HCT116 (cell line): Measurements from ENCODE around the gene BRINP1.

Experiments
- EZH2phosphoT487 ChIP-seq: fragments of 200-600 bp; IDR thresholded peaks from 2 replicates; pipeline ENCODE4 v1.6.1; 2018; ENCODE audit warnings: antibody characterized with exemption, borderline replicate concordance
- MAX ChIP-seq: IDR thresholded peaks from 2 replicates; pipeline ENCODE4 v1.6.1; 2012
- POLR2A ChIP-seq: IDR thresholded peaks from 2 replicates; pipeline ENCODE4 v1.7.0; 2011; ENCODE audit warnings: borderline replicate concordance; ENCODE audit not compliant: insufficient read depth, insufficient read length; ENCODE audit errors: extremely low read depth
- SRF ChIP-seq: IDR thresholded peaks from 2 replicates; pipeline ENCODE4 v1.6.1; 2012; ENCODE audit warnings: low read depth
- TCF7L2 ChIP-seq: IDR thresholded peaks from 2 replicates; pipeline ENCODE4 v1.7.0; 2011; ENCODE audit warnings: borderline replicate concordance, inconsistent platforms; ENCODE audit not compliant: insufficient read depth, insufficient read length; ENCODE audit errors: extremely low read depth
- ZFX ChIP-seq: fragments of 450-650 bp; IDR thresholded peaks from 2 replicates; pipeline ENCODE4 v1.6.1; 2017
- ZNF274 ChIP-seq: fragments of 200-500 bp; sonication (Bioruptor generic); IDR thresholded peaks from 2 replicates; pipeline ENCODE4 v1.6.1; 2014; ENCODE audit warnings: mild to moderate bottlenecking, low read depth, low read length, inconsistent platforms
- TF ChIP-seq, protein P1 (sequence below), 3 experiments: fragments of 200-600 bp in 1 of 3; sonication (generic) in 1 of 3; IDR thresholded peaks in 2 of 3; conservative IDR thresholded peaks in 1 of 3; 2 replicates each; pipeline ENCODE4 v1.5.1; 2012 to 2017; ENCODE audit warnings: low read depth in 2 of 3, low read length in 2 of 3, antibody characterized with exemption in 1 of 3, borderline replicate concordance in 1 of 3, control low read depth in 1 of 3, mild to moderate bottlenecking in 1 of 3, mixed read lengths in 1 of 3, mixed run types in 1 of 3, moderate library complexity in 1 of 3; ENCODE audit not compliant: insufficient read depth in 1 of 3

- TF ChIP-seq, protein P1, sequence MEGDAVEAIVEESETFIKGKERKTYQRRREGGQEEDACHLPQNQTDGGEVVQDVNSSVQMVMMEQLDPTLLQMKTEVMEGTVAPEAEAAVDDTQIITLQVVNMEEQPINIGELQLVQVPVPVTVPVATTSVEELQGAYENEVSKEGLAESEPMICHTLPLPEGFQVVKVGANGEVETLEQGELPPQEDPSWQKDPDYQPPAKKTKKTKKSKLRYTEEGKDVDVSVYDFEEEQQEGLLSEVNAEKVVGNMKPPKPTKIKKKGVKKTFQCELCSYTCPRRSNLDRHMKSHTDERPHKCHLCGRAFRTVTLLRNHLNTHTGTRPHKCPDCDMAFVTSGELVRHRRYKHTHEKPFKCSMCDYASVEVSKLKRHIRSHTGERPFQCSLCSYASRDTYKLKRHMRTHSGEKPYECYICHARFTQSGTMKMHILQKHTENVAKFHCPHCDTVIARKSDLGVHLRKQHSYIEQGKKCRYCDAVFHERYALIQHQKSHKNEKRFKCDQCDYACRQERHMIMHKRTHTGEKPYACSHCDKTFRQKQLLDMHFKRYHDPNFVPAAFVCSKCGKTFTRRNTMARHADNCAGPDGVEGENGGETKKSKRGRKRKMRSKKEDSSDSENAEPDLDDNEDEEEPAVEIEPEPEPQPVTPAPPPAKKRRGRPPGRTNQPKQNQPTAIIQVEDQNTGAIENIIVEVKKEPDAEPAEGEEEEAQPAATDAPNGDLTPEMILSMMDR (IDR thresholded peaks at IDR 0.05 in 2 of 3, conservative IDR thresholded peaks at IDR 0.05 in 1 of 3; ENCODE audit: borderline replicate concordance in 1 of 3, insufficient read depth in 1 of 3, low read depth in 2 of 3, low read length in 2 of 3): no peak
- TF ChIP-seq POLR2A (no peak), ZFX (no peak), MAX (no peak), SRF (no peak), ZNF274 (no peak), TCF7L2 (no peak), EZH2phosphoT487 (no peak)
Observed at GRCh38 chr9:119227422-119227821, 141.8 kb downstream of the BRINP1 start.
